HG02588 (cell line): ENCODE data around the gene ZNF784.

Experiments used
- ATAC-seq: cut with Tn5 transposase; IDR thresholded peaks from one replicate; pipeline ENCODE4 v1.9.1; 2021; ENCODE audit warnings: mild to moderate bottlenecking, moderate library complexity; ENCODE audit not compliant: unreplicated experiment

Gene ZNF784

GRCh38 chr19:55605637-55606470 lies 18.5 kb downstream of the ZNF784 start, which contains the start of gene ZNF865:
Gene ZNF865 (plus strand): TSS chr19:55605647. CDS start chr19:55613619, 7,972 bp downstream.
- ATAC-seq, result peak; percentile 17

GRCh38 chr19:55605207-55605636 lies 19.1 kb downstream of the ZNF784 start:
- ATAC-seq, result peak; percentile 65

GRCh38 chr19:55603581-55604292 lies 20.6 kb downstream of the ZNF784 start:
- ATAC-seq, result no peak

- no peak for ATAC-seq
These were observed 21.3 kb downstream of the ZNF784 start for GRCh38 chr19:55603115-55603514.

- no peak for ATAC-seq
These were observed 22.0 kb downstream of the ZNF784 start for GRCh38 chr19:55602104-55603001.

- ATAC-seq, result no peak
These were observed 23.3 kb downstream of the ZNF784 start for GRCh38 chr19:55601084-55601483.

GRCh38 chr19:55600662-55601028 lies 23.7 kb downstream of the ZNF784 start:
- ATAC-seq, result no peak

- ATAC-seq, result peak; percentile 39
These were observed 24.3 kb downstream of the ZNF784 start, which contains the start of gene ZNF524 for GRCh38 chr19:55599842-55600661. Gene ZNF524 (plus strand): TSS chr19:55600288. CDS start chr19:55602113, 1,825 bp downstream.

GRCh38 chr19:55599468-55599841 lies 24.9 kb downstream of the ZNF784 start, which contains the start of gene FIZ1:
Gene FIZ1 (minus strand): TSS chr19:55599517. CDS start chr19:55597865, 1,652 bp downstream.
- ATAC-seq, result peak; percentile 46

- peak; percentile 37 for ATAC-seq
These were observed 25.5 kb downstream of the ZNF784 start for GRCh38 chr19:55598719-55599467.

GRCh38 chr19:55598034-55598433 lies 26.3 kb downstream of the ZNF784 start:
- no peak for ATAC-seq

- no peak for ATAC-seq
These were observed 26.9 kb downstream of the ZNF784 start for GRCh38 chr19:55597501-55597921.

GRCh38 chr19:55596304-55596703 lies 28.1 kb downstream of the ZNF784 start:
- no peak for ATAC-seq

- no peak for ATAC-seq
These were observed 29.3 kb downstream of the ZNF784 start for GRCh38 chr19:55594996-55595545.

GRCh38 chr19:55593096-55593772 lies 31.1 kb downstream of the ZNF784 start:
- ATAC-seq, result no peak

GRCh38 chr19:55592391-55593090 lies 31.8 kb downstream of the ZNF784 start:
- no peak for ATAC-seq

- no peak for ATAC-seq
These were observed 32.8 kb downstream of the ZNF784 start for GRCh38 chr19:55591555-55591954.

GRCh38 chr19:55590617-55591016 lies 33.7 kb downstream of the ZNF784 start:
- no peak for ATAC-seq
